ENCODE measurements around the gene PRKG1.

PRKG1 gene

DNA sequence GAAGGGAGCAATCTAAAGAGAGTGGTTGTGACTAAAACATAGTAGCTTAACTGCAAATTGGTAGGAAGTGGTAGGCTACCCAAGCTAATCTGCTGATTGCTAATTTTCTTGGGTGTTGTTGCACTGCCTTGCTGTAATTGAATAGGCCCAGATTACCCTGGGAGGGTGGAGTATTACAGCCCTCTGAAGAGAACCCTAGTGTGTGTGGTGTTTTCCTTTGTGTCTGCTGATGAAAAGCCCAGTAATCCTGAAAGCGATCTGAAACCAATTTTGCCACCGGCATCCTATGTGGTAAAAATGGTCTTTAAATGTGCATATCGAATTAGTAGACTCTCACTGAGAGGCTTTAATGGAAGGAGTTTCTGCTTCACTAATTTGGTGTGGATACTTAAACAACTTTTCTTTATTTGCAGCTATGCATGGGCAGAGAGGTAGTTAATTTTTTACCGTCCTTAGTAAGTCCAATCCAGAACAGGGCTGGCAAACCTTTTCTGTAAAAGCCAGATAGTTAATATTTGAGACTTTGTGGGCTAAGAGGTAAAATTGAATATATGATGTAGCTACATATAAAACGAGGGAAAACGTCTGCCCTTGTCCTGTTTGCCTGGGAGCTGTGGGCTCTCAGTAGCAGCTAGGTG is 532.7 kb downstream of the PRKG1 start:
- no peak for ATAC-seq
- no peak overlapping the region for H3K27ac Mint-ChIP-seq

DNA sequence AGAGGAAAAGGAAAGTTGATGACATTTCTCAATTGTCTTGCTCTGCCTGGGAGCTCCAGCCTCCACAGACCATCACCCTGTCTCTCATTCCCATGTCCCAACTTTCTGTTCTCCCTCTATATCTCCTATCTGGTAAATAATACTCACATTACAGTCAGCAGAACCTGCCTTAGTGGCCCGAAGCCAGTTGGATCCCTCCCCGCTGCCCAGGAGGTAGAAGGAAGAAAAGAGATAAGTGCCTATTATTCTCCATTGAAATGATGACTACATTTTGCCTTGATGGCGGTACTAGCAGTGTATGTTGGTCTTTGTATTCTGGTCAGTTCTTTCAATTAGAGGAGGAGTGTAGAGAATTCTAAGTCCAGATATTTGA is 533.2 kb downstream of the PRKG1 start:
- no peak for DNase-seq
- H3K9me3 Mint-ChIP-seq: no peaks in the 10 kb centered on the region
- no peak overlapping the region for H3K4me3 Mint-ChIP-seq
- no peak for ATAC-seq
- no peaks in the 10 kb centered on the region for H3K36me3 Mint-ChIP-seq (ENCODE audit: low read depth)
- no peak overlapping the region for H3K27ac Mint-ChIP-seq
- no peaks in the 10 kb centered on the region for H3K4me1 Mint-ChIP-seq
- H3K27me3 Mint-ChIP-seq: no peaks in the 10 kb centered on the region

More for the DNA sequence above, 532.7 kb downstream of the PRKG1 start:
- H3K36me3 Mint-ChIP-seq (ENCODE audit: low read depth): no peaks in the 10 kb centered on the region
- H3K27me3 Mint-ChIP-seq: no peaks in the 10 kb centered on the region
- H3K4me1 Mint-ChIP-seq: no peaks in the 10 kb centered on the region
- DNase-seq: no peak
- H3K9me3 Mint-ChIP-seq: no peaks in the 10 kb centered on the region
- no peak overlapping the region for H3K4me3 Mint-ChIP-seq

DNA sequence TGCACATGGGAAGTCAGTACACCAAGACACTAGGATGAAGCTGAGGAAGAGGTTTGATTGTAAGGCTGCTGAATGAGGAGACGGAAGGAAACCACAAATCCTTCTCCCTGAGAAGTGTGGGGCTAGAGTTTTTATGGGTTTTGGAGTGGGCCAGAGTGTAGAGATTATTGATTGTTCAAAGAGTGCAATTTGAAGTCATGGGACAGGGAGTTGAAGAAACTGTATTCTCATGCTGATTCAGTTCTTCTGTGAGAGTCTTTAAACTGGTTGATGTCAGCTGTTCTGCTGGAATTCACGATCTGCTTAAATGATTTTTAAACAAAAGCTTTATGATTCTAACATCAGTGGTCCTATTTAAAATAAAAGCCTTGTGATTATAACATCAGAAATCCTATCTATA is 533.9 kb downstream of the PRKG1 start:
- H3K36me3 Mint-ChIP-seq (ENCODE audit: low read depth): no peaks in the 10 kb centered on the region
- H3K4me3 Mint-ChIP-seq: no peak overlapping the region
- no peak overlapping the region for H3K27ac Mint-ChIP-seq
- no peak for ATAC-seq
- no peaks in the 10 kb centered on the region for H3K27me3 Mint-ChIP-seq
- H3K4me1 Mint-ChIP-seq: no peaks in the 10 kb centered on the region
- DNase-seq: no peak
- no peaks in the 10 kb centered on the region for H3K9me3 Mint-ChIP-seq

DNA sequence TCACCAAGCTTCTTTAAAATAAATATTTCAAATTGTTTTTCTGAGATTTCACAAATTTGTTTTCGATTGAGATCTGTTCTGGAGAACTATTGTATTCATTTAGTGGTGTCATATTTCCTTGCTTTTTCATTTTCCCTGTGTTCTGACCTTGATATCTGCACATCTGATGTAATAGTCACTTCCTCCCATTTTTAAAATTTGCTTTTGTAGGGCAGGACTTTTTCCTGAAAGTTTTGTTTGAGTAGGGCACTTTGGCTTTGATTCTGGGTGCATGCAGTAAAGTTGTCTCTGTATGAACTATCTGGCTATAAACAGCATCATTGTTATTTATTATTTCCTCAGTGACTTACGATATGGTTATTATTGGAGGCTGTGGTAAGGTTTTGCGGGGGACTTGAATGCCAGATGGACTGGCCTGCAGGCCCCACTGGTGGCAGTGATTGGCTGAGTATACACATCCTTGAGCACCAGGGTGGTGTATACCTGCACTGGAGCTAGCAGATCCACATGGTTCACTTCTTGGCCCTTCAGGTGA is 541.5 kb downstream of the PRKG1 start:
- no peak for DNase-seq
- H3K4me3 Mint-ChIP-seq: no peak overlapping the region
- H3K9me3 Mint-ChIP-seq: peaks cover 17% of the 10 kb centered on the region
- H3K36me3 Mint-ChIP-seq (ENCODE audit: low read depth): no peaks in the 10 kb centered on the region
- H3K4me1 Mint-ChIP-seq: no peaks in the 10 kb centered on the region
- no peak for ATAC-seq
- H3K27ac Mint-ChIP-seq: no peak overlapping the region
- H3K27me3 Mint-ChIP-seq: no peaks in the 10 kb centered on the region

GRCh38 chr10:51617576-51618235 is 543.4 kb downstream of the PRKG1 start:
- ATAC-seq (no peak), DNase-seq (no peak)
- Mint-ChIP-seq H3K4me3 (no peak overlapping the region), H3K27me3 (no peaks in the 10 kb centered on the region), H3K9me3 (peaks cover 17% of the 10 kb centered on the region), H3K27ac (no peak overlapping the region), H3K36me3 (ENCODE audit: low read depth) (no peaks in the 10 kb centered on the region), H3K4me1 (no peaks in the 10 kb centered on the region)

GRCh38 chr10:51619365-51619764 is 545.1 kb downstream of the PRKG1 start:
- H3K4me3 Mint-ChIP-seq: no peak overlapping the region
- no peaks in the 10 kb centered on the region for H3K4me1 Mint-ChIP-seq
- no peaks in the 10 kb centered on the region for H3K27me3 Mint-ChIP-seq
- DNase-seq: no peak
- no peaks in the 10 kb centered on the region for H3K36me3 Mint-ChIP-seq (ENCODE audit: low read depth)
- no peak overlapping the region for H3K27ac Mint-ChIP-seq
- peaks cover 13% of the 10 kb centered on the region for H3K9me3 Mint-ChIP-seq
- ATAC-seq: no peak

- ATAC-seq (no peak), DNase-seq (no peak)
- H3K4me3 Mint-ChIP-seq: no peak overlapping the region
- H3K27ac Mint-ChIP-seq: no peak overlapping the region
- H3K4me1 Mint-ChIP-seq: no peaks in the 10 kb centered on the region
- H3K9me3 Mint-ChIP-seq: peaks cover 9% of the 10 kb centered on the region
- no peaks in the 10 kb centered on the region for H3K36me3 Mint-ChIP-seq (ENCODE audit: low read depth)
- peaks cover 2% of the 10 kb centered on the region for H3K27me3 Mint-ChIP-seq
Observed at GRCh38 chr10:51620131-51620530, 545.8 kb downstream of the PRKG1 start.

GRCh38 chr10:51624013-51624412 is 549.7 kb downstream of the PRKG1 start:
- Mint-ChIP-seq H3K36me3 (ENCODE audit: low read depth) (no peaks in the 10 kb centered on the region), H3K27ac (no peak overlapping the region), H3K27me3 (peaks cover 2% of the 10 kb centered on the region), H3K9me3 (no peaks in the 10 kb centered on the region), H3K4me3 (no peak overlapping the region), H3K4me1 (no peaks in the 10 kb centered on the region)
- DNase-seq (no peak), ATAC-seq (no peak)

DNA sequence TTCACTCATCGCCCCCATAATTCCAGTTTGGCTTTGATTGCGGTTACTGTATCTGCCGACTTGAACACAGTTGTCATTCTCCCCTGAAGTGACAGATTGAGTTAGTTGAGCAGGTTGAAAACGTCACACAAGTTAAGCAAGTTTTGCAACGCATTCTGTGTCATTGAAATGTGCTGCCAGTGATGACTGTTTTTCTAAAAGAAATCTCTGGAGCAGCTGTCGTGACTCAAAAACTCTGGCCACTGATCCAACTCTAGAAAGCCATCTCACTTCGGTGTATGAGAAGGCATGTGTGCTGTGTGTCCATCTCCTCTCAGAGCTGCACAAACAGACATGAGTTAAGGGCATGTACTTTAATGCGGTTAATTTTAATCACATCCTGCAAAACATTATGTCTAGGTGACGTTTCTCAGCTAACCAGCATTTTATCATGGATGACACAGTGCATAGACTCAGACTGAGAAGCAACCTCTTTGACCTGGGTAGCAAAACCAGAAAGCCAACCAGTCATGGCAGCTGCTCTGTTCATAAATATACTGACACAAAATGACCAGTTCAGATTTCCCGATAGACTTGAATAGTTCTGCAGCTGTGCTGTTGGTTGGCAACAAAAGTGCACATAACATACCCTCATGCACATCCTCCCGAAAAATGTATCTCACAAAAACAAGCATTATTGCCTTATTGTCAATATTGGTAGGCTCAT is 555.8 kb downstream of the PRKG1 start:
- H3K4me1 Mint-ChIP-seq: no peaks in the 10 kb centered on the region
- no peaks in the 10 kb centered on the region for H3K27me3 Mint-ChIP-seq
- H3K36me3 Mint-ChIP-seq (ENCODE audit: low read depth): no peaks in the 10 kb centered on the region
- ATAC-seq: no peak
- H3K4me3 Mint-ChIP-seq: no peak overlapping the region
- no peak overlapping the region for H3K27ac Mint-ChIP-seq
- H3K9me3 Mint-ChIP-seq: no peaks in the 10 kb centered on the region
- DNase-seq: no peak

GRCh38 chr10:51630640-51631005 is 556.3 kb downstream of the PRKG1 start:
- no peak for ATAC-seq
- Mint-ChIP-seq H3K4me3 (no peak overlapping the region), H3K27me3 (peaks cover 1% of the 10 kb centered on the region), H3K27ac (no peak overlapping the region), H3K9me3 (no peaks in the 10 kb centered on the region), H3K36me3 (ENCODE audit: low read depth) (no peaks in the 10 kb centered on the region), H3K4me1 (no peaks in the 10 kb centered on the region)
- no peak for DNase-seq

DNA sequence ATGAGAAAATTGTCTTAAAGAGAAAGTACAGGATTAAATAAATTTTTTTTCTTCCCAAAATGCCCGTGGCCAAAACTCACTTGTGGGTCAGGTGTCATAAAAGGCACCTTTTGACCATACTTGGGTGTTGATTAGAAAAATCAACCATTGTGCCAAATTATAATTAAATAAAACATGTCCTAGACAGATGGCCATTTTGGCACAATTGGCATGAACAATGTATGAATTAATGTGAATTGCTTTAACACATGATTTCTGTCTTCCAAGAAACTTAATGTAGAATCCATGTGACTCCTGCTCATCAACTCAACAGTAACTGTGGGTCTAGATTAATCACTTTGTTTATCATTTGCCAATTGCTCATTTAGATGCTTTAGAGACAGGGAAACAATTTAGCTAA is 561.1 kb downstream of the PRKG1 start:
- ATAC-seq: no peak
- no peaks in the 10 kb centered on the region for H3K4me1 Mint-ChIP-seq
- H3K27me3 Mint-ChIP-seq: peaks cover 2% of the 10 kb centered on the region
- H3K36me3 Mint-ChIP-seq (ENCODE audit: low read depth): no peaks in the 10 kb centered on the region
- DNase-seq: no peak
- no peak overlapping the region for H3K27ac Mint-ChIP-seq
- no peaks in the 10 kb centered on the region for H3K9me3 Mint-ChIP-seq
- H3K4me3 Mint-ChIP-seq: no peak overlapping the region

DNA sequence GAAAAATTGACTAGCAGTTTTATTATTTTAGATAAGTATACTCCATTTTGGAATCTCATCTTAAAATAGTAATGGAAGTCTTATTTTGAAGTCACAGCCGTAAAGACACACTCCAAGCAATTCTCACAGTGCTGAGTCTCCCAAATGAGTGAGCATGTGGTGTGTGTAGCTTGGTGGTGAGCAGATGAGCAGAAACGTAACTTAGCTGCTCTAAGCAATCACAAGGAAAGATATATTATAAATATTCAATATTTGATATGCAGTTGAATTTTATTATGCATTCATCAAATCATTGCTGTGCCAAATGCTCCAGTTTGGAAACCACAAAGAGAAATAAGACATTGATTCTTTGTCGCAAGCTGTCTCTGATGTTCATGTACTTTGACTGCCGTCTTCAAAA is 563.9 kb downstream of the PRKG1 start:
- Mint-ChIP-seq H3K9me3 (no peaks in the 10 kb centered on the region), H3K4me3 (no peak overlapping the region), H3K4me1 (no peaks in the 10 kb centered on the region), H3K27me3 (peaks cover 2% of the 10 kb centered on the region), H3K36me3 (ENCODE audit: low read depth) (no peaks in the 10 kb centered on the region), H3K27ac (no peak overlapping the region)
- ATAC-seq (no peak), DNase-seq (no peak)

- Mint-ChIP-seq H3K27me3 (peaks cover 2% of the 10 kb centered on the region), H3K4me1 (no peaks in the 10 kb centered on the region), H3K27ac (no peak overlapping the region), H3K9me3 (no peaks in the 10 kb centered on the region), H3K36me3 (ENCODE audit: low read depth) (no peaks in the 10 kb centered on the region), H3K4me3 (no peak overlapping the region)
- ATAC-seq: no peak
- no peak for DNase-seq
Observed at GRCh38 chr10:51638737-51639136, 564.5 kb downstream of the PRKG1 start.

GRCh38 chr10:51640120-51640819 is 566.0 kb downstream of the PRKG1 start:
- Mint-ChIP-seq H3K4me1 (no peaks in the 10 kb centered on the region), H3K9me3 (no peaks in the 10 kb centered on the region), H3K36me3 (ENCODE audit: low read depth) (no peaks in the 10 kb centered on the region), H3K27ac (no peak overlapping the region), H3K4me3 (no peak overlapping the region), H3K27me3 (peaks cover 2% of the 10 kb centered on the region)
- DNase-seq (no peak), ATAC-seq (no peak)

GRCh38 chr10:51642581-51642980 is 568.3 kb downstream of the PRKG1 start:
- H3K27ac Mint-ChIP-seq: no peak overlapping the region
- no peak for ATAC-seq
- no peaks in the 10 kb centered on the region for H3K4me1 Mint-ChIP-seq
- H3K36me3 Mint-ChIP-seq (ENCODE audit: low read depth): no peaks in the 10 kb centered on the region
- peaks cover 2% of the 10 kb centered on the region for H3K27me3 Mint-ChIP-seq
- no peaks in the 10 kb centered on the region for H3K9me3 Mint-ChIP-seq
- H3K4me3 Mint-ChIP-seq: no peak overlapping the region
- DNase-seq: no peak

Data from activated naive CD8-positive, alpha-beta T cell treated with anti-CD3 and anti-CD28 coated beads, Interleukin-2, amount 50 U/mL, for 24 hours (primary cell).